Measurements from ENCODE around the gene FOXRED1. TPM values are rescaled to one million over a fixed set of nuclear protein-coding genes. Genes with fewer than 3 reads are reported as not detected.
A peak's percentile ranks its signal among the peaks of the same experiment; 100 is the strongest.

FOXRED1 gene
- total and polyA plus RNA-seq, 10 of the 15 experiments (the other 5 are each of a cell fraction or from before 2014, with no cell fraction given): 9.9 to 67.7 (median 38.0) TPM

DNA sequence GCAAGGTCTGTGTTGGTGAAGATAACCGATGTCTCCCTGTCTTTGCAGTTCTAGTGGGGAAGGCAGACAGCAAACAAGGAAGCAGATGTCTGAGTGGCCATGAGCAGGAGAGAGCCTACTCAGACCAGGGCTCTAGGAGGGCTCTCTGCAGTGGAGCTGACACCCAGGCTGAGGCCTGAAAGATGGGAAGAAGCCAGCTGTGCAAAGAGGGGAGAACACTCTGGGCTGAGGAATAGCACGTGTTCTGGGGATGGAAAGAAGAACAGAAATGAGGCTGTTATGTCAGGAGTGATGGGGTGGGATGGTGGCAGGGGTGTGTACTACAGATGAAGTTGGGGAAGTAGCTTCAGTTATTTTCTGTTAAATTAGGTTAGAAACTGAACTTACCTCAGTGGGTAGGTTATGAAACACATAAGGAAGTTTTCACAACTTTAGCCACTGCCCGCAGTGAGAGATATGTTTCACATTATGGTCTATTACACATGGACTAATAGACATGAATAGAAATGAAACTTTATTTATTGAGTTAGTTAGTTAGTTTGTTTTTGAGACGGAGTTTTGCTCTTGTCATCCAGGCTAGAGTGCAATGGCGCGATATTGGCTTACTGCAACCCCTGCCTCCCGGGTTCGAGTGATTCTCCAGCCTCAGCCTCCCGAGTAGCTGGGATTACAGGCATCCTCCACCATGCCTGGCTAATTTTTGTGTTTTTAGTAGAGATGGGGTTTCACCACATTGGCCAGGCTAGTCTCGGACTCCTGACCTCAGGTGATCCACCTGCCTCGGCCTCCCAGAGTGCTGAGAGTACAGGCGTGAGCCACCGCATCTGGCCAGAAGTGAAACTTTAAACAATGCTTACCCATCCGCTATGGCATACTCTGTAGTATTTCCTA is 42.7 kb downstream of the FOXRED1 start (continued):
- TF ChIP-seq ZBTB33 (IDR thresholded peaks at IDR 0.05) (no peak), ZNF217 (IDR thresholded peaks at IDR 0.05) (peak; percentile 64)
- TF ChIP-seq, protein P1, sequence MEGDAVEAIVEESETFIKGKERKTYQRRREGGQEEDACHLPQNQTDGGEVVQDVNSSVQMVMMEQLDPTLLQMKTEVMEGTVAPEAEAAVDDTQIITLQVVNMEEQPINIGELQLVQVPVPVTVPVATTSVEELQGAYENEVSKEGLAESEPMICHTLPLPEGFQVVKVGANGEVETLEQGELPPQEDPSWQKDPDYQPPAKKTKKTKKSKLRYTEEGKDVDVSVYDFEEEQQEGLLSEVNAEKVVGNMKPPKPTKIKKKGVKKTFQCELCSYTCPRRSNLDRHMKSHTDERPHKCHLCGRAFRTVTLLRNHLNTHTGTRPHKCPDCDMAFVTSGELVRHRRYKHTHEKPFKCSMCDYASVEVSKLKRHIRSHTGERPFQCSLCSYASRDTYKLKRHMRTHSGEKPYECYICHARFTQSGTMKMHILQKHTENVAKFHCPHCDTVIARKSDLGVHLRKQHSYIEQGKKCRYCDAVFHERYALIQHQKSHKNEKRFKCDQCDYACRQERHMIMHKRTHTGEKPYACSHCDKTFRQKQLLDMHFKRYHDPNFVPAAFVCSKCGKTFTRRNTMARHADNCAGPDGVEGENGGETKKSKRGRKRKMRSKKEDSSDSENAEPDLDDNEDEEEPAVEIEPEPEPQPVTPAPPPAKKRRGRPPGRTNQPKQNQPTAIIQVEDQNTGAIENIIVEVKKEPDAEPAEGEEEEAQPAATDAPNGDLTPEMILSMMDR (IDR thresholded peaks at IDR 0.05 in 2 of 3, conservative IDR thresholded peaks at IDR 0.05 in 1 of 3; ENCODE audit: control insufficient read depth in 2 of 3, extremely low read depth in 1 of 3, insufficient read depth in 1 of 3, low read depth in 3 of 3, low read length in 3 of 3): peak in 2 of 3 experiments; percentile 22 to 25; a peak in 2 of 6 replicates
- TF ChIP-seq, protein P2, sequence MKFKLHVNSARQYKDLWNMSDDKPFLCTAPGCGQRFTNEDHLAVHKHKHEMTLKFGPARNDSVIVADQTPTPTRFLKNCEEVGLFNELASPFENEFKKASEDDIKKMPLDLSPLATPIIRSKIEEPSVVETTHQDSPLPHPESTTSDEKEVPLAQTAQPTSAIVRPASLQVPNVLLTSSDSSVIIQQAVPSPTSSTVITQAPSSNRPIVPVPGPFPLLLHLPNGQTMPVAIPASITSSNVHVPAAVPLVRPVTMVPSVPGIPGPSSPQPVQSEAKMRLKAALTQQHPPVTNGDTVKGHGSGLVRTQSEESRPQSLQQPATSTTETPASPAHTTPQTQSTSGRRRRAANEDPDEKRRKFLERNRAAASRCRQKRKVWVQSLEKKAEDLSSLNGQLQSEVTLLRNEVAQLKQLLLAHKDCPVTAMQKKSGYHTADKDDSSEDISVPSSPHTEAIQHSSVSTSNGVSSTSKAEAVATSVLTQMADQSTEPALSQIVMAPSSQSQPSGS (IDR thresholded peaks at IDR 0.05; ENCODE audit: low read length): peak; percentile 22; the same call in 1 of the 2 replicates

All from GM12878 (cell line).